MM.1S (cell line): ENCODE measurements around the gene MRPL28.

Experiments used
- DNase-seq: peaks from one replicate; pipeline ENCODE4 v3.0.0-alpha.2; 2015
- H2AFZ ChIP-seq: fragments of 300-600 bp; sonication (generic); 2 replicates; pipeline ENCODE4 v1.6.0; 2016; ENCODE audit warnings: antibody characterized with exemption, low read length
- H3F3A ChIP-seq: fragments of 300-600 bp; sonication (generic); 2 replicates; pipeline ENCODE4 v1.6.1; 2016; ENCODE audit warnings: mild to moderate bottlenecking, antibody characterized with exemption, low read length, moderate library complexity, mixed read lengths; ENCODE audit not compliant: insufficient read depth
- H3K27ac ChIP-seq: fragments of 300-600 bp; sonication (generic); 2 replicates; pipeline ENCODE4 v1.5.1; 2016; ENCODE audit warnings: mild to moderate bottlenecking, low read length
- H3K27me3 ChIP-seq: fragments of 300-600 bp; sonication (generic); replicated peaks from 2 replicates; pipeline ENCODE4 v1.6.0; 2016; ENCODE audit warnings: low read length; ENCODE audit not compliant: insufficient read depth
- H3K36me3 ChIP-seq: fragments of 300-600 bp; sonication (generic); replicated peaks from 2 replicates; pipeline ENCODE4 v1.6.1; 2016; ENCODE audit warnings: mild to moderate bottlenecking, low read length, mixed read lengths; ENCODE audit not compliant: insufficient read depth
- H3K4me1 ChIP-seq: fragments of 300-600 bp; sonication (generic); 2 replicates; pipeline ENCODE4 v1.6.1; 2016; ENCODE audit warnings: low read length, mixed read lengths
- H3K4me2 ChIP-seq: fragments of 300-600 bp; sonication (generic); 2 replicates; pipeline ENCODE4 v1.6.0; 2016; ENCODE audit warnings: low read depth, low read length
- H3K4me3 ChIP-seq: fragments of 300-600 bp; sonication (generic); 2 replicates; pipeline ENCODE4 v1.5.1; 2016; ENCODE audit warnings: low read length, mixed read lengths
- H3K79me2 ChIP-seq: fragments of 300-600 bp; sonication (generic); 2 replicates; pipeline ENCODE4 v1.6.1; 2016; ENCODE audit warnings: mixed run types, low read length, mixed read lengths
- H3K9ac ChIP-seq: fragments of 300-600 bp; sonication (generic); 2 replicates; pipeline ENCODE4 v1.6.1; 2016; ENCODE audit warnings: low read length, mixed read lengths
- H3K9me2 ChIP-seq: fragments of 300-600 bp; sonication (generic); replicated peaks from 2 replicates; pipeline ENCODE4 v1.6.1; 2016; ENCODE audit warnings: mild to moderate bottlenecking, low read length, mixed read lengths; ENCODE audit not compliant: insufficient read depth
- H3K9me3 ChIP-seq: fragments of 300-600 bp; sonication (generic); replicated peaks from 2 replicates; pipeline ENCODE4 v1.6.1; 2016; ENCODE audit warnings: mild to moderate bottlenecking, low read length, mixed read lengths; ENCODE audit not compliant: insufficient read depth
- H4K20me1 ChIP-seq: fragments of 300-600 bp; sonication (generic); 2 replicates; pipeline ENCODE4 v1.6.1; 2016; ENCODE audit warnings: mild to moderate bottlenecking, low read length, moderate library complexity, mixed read lengths; ENCODE audit not compliant: insufficient read depth
- EZH2 ChIP-seq: fragments of 300-600 bp; sonication (generic); optimal IDR thresholded peaks from 2 replicates; pipeline ENCODE3; 2017; ENCODE audit warnings: low read depth, mild to moderate bottlenecking, antibody characterized with exemption, low read length, mixed read lengths
- EZH2phosphoT487 ChIP-seq: fragments of 300-600 bp; sonication (generic); IDR thresholded peaks from 2 replicates; pipeline ENCODE4 v1.6.1; 2018; ENCODE audit warnings: antibody characterized with exemption, low read length
- TF ChIP-seq, protein P1 (sequence below): fragments of 300-600 bp; sonication (generic); IDR thresholded peaks from 2 replicates; pipeline ENCODE4 v1.5.1; 2016; ENCODE audit warnings: antibody characterized with exemption, low read length, mixed read lengths

MRPL28 gene

DNA sequence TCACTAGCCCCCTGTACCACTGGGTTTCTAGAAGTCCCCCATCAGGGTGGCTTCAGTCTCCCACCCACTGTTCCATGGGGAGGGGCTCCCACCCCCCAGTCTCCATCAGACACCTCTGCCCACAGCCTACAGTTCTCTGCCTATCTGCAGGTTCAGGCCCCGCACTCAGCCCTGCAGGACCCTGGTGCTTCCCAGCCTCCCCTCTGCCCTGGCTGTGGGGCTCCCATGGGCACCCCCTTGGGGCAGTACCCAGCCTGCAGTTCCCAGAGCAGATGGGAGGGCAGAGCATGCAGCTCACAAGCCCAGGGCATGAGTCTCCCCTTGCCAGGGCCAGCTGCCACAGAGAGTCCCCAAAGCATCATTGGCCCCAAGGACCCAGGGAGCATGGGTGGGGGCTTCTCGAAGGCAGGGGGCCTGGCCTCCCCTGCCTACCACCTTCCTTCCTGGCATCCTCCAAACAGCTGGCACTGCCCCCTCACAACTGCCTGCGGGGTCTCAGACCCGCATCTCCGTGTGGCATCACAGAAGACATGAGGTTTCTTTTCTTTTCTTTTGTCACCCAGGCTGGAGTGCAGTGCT lies 2.8 kb upstream of the MRPL28 start:
- H3K9ac ChIP-seq = no peak overlapping the region
- H3K27ac ChIP-seq = no peak overlapping the region
- no peak overlapping the region for H3K4me2 ChIP-seq
- 0 out of 2 replicates have a peak, but pooled peaks cover 6% of the 10 kb centered on the region for H3K79me2 ChIP-seq
- H3K9me2 ChIP-seq = no peaks in the 10 kb centered on the region
- H3F3A ChIP-seq = no peaks in the 10 kb centered on the region
- no peaks in the 10 kb centered on the region for H3K9me3 ChIP-seq
- no peak overlapping the region for H2AFZ ChIP-seq
- no peak for DNase-seq
- H3K4me3 ChIP-seq = no peak overlapping the region
- peaks cover 5% of the 10 kb centered on the region; the same call in 1 of the 2 replicates for H3K4me1 ChIP-seq
- no peaks in the 10 kb centered on the region for H3K27me3 ChIP-seq
- no peaks in the 10 kb centered on the region for H4K20me1 ChIP-seq
- H3K36me3 ChIP-seq = no peaks in the 10 kb centered on the region
- TF ChIP-seq EZH2 = no peak
- no peak for TF ChIP-seq EZH2phosphoT487
- TF ChIP-seq, protein P1, sequence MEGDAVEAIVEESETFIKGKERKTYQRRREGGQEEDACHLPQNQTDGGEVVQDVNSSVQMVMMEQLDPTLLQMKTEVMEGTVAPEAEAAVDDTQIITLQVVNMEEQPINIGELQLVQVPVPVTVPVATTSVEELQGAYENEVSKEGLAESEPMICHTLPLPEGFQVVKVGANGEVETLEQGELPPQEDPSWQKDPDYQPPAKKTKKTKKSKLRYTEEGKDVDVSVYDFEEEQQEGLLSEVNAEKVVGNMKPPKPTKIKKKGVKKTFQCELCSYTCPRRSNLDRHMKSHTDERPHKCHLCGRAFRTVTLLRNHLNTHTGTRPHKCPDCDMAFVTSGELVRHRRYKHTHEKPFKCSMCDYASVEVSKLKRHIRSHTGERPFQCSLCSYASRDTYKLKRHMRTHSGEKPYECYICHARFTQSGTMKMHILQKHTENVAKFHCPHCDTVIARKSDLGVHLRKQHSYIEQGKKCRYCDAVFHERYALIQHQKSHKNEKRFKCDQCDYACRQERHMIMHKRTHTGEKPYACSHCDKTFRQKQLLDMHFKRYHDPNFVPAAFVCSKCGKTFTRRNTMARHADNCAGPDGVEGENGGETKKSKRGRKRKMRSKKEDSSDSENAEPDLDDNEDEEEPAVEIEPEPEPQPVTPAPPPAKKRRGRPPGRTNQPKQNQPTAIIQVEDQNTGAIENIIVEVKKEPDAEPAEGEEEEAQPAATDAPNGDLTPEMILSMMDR = no peak

DNA sequence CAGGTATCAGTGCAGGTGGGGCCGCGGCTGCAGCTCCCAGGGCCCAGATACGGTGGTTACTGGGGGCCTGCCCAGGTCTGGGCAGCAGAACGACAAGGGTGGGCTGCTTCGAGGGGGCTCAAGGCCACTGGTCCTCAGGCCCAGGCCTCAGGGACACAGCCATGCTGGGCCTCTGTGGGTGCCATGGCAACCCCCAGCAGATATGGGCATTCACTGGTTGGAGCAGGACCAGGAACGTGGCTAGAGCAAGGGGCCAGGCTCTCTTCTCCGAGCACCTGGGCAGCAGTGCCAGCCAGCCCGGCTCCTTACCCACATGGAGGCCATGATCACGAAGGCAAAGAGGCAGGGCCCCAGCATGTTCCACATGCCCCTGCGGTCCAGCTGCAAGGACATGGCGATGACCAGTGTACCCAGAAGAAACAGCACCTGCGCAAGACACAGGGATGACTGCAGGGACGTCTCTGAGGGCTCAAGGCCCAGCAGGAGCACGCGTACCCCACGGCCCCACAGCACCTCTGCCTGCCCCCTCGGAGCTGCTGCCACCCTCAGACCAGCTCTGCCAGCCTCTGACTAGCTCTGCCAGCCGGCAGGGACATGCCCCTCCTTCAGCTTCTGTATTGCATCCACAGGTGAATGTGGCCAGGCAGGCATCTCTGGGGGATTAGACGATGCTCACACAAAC lies 2.1 kb upstream of the MRPL28 start:
- H3K9ac ChIP-seq = no peak overlapping the region
- no peak for DNase-seq
- peaks cover 5% of the 10 kb centered on the region; the same call in 1 of the 2 replicates for H3K4me1 ChIP-seq
- H3K27ac ChIP-seq = no peak overlapping the region
- no peaks in the 10 kb centered on the region for H3K27me3 ChIP-seq
- H3K79me2 ChIP-seq = 0 out of 2 replicates have a peak, but pooled peaks cover 6% of the 10 kb centered on the region
- no peaks in the 10 kb centered on the region for H3K36me3 ChIP-seq
- H3F3A ChIP-seq = no peaks in the 10 kb centered on the region
- H3K9me2 ChIP-seq = no peaks in the 10 kb centered on the region
- H3K4me2 ChIP-seq = no peak overlapping the region
- TF ChIP-seq EZH2phosphoT487 (no peak), EZH2 (no peak)
- TF ChIP-seq, protein P1 = no peak
- no peak overlapping the region for H3K4me3 ChIP-seq
- H4K20me1 ChIP-seq = no peaks in the 10 kb centered on the region
- H2AFZ ChIP-seq = no peak overlapping the region
- H3K9me3 ChIP-seq = no peaks in the 10 kb centered on the region

DNA sequence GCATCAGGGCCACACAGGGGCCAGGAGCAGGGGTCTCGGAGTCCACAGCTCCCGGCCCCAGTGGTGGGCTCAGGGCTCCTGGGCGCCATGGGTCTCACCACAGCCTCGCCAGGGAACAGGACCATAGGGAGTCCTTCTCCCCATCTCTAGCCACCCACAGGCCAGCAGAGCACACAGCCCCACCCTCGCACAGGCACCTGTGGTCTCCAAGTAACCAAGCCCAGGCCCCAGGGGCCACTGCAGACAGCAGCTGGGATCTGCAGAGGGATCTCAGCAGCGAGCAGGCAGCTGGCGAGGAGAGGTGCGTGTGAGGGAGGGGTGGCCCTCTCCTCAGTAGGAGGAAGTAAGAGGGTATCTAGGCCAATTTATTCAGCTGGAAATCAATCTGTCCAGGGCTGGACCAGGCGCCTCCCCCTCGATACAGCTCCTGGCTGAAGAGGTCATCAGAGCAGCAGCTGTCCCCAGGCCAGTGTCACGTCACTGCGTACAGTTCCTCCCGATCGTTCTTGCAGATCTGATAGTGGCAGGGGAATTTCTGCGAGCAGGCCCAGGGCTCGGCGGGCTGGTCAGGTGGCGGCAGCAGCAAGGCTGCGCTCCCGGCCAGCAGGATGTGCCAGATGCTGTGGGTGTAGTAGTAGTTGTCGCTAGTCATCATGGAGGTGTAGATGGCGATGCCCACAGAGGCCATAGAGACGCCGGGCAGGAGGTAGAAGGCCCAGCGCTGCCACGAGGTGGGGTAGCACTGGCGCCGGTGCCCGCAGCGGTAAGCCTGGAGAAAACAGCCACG lies 1.4 kb upstream of the MRPL28 start:
- Histone ChIP-seq H3K79me2 (0 out of 2 replicates have a peak, but pooled peaks cover 6% of the 10 kb centered on the region), H3K36me3 (no peaks in the 10 kb centered on the region), H3F3A (no peaks in the 10 kb centered on the region), H3K27ac (no peak overlapping the region), H3K9me3 (no peaks in the 10 kb centered on the region), H3K4me2 (no peak overlapping the region), H3K9ac (no peak overlapping the region), H4K20me1 (no peaks in the 10 kb centered on the region), H3K4me1 (peaks cover 5% of the 10 kb centered on the region; the same call in 1 of the 2 replicates), H2AFZ (no peak overlapping the region), H3K4me3 (no peak overlapping the region), H3K27me3 (no peaks in the 10 kb centered on the region), H3K9me2 (no peaks in the 10 kb centered on the region)
- TF ChIP-seq, protein P1 = no peak
- TF ChIP-seq EZH2 (no peak), EZH2phosphoT487 (no peak)
- no peak for DNase-seq
